ENCODE results near the gene ZBTB9.

Gene ZBTB9

DNA sequence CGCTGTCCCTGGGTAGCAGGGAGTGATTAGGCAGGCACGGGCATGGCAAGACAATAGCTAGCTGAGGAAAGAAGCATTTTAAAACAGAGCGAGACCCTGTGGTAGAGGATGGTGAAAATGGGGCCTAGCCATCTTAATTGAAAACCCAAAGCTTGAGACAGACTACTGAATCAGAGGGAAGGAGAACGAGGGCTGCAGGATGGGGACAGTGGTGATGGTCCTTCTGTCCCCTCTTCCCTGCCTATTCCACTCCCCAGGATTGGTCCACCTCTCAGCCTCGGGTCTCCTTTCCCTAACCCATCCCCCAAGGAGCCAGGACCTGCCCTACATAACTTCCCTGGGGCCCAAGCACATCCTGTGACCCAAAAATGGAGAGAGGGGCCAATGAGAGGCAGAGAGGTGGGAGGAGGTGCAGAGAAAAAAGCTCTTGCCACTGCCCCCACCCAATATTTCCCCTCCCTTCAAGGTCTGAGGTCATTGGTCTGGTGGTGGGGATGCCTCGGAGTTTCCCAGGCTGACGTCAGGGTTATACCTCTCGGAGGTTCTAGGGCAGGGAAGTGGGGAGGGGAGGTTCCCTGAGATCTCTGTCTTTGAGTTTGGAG is 35.6 kb upstream of the ZBTB9 start:
- DNase-seq: peak; percentile 62

DNA sequence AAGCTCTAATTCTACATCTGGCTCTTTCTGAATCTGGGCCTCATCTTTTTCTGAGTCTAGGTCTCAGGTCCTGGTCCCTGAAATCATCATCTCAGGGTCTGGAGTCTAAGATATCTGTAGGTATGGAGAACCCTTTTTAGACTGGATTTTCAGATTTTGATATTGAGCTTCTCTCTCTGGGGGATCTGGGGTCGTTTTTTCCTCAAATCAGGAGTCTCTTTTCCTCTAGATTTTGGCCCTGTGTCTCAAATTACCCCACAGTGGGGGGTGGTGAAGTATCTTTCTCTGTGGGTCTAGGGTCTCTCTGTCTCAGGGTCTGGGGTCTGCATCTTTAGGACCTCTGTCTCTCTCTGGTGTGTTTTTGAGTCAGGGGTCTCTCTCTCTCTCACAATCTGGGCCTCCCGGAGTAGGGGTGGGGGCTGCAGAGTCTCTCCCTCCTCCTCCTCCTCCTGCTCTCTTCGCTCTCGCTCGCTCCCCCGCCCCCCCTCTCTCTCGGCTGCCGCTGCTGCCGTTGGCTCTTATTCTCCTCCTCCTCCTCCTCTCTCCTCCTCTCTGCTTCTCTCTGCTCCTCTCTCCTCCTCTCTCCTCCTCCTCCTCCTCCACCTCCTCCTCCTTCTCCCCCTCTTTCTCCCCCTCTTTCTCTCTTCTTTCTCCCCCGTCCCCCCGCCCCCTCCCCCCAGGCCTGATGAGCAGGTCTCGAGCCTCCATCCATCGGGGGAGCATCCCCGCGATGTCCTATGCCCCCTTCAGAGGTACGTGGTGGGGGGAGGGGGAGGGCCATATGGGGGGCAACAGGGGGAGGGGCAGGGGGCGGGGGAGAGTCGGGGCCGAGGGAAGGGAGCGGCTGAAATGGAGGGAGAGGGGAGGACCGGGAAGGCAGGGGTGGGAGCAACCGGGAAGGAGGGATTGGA is 34.5 kb upstream of the ZBTB9 start, which contains the start of gene SYNGAP1:
SYNGAP1 (plus strand) TSS at position 486 of the 911 bp plus-strand sequence; CDS start at position 686, 200 bp downstream.
- peak; percentile 11 for DNase-seq

DNA sequence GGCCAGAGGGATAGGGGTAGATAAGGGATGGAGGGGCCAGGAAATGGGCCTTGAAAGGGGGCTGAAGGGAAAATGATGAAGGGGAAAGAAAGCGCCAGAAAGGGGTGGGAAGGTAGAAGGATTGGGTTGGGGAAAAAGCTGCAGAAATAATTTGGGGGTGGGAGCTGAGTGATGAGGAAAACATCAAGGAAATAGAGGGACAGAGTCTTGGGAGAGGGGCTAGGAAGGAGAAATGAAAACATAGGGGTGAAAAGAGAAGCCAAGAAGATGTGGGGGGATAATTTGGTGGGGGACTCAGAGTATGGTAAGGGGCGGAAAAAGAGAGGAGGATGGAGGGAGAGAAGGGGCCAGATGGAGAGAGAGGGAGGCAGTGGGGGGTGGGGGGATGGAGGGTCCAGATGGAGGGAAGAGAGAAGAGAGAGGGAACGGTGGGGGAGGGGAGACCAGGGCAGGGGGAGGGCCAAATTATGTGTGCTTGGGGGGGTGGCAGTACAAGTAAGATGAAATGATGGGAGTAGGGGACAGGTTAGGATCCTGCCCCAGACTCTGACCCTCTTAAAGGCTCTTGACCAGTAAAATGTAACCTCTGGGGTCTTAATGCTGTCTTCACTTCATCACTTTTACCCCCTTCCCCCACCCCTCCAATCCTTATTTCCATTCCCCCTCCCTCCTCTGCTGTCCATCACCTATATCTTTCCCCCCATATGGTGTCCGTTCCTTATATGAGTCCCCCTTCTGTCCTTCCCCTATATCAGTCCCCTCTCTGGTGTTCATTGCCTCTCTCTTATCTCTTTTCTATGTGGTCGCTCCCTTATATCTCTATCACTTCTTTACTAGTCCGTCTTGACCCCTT is 33.7 kb upstream of the ZBTB9 start:
- DNase-seq: no peak

DNA sequence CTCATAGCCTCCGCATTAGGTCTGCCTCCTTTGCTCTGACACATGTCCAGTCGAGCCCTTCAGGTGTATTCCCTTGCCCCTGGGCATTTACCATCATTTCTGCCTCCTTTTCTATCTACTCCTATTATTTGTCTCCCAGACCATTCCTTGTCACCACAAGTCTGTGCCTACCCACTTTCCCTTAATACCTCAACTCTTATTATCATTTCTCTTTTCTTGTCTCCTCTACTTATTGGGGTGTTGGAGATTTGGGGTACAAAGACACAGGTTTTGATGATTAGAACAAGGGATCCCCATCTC is 33.1 kb upstream of the ZBTB9 start:
- DNase-seq: no peak

DNA sequence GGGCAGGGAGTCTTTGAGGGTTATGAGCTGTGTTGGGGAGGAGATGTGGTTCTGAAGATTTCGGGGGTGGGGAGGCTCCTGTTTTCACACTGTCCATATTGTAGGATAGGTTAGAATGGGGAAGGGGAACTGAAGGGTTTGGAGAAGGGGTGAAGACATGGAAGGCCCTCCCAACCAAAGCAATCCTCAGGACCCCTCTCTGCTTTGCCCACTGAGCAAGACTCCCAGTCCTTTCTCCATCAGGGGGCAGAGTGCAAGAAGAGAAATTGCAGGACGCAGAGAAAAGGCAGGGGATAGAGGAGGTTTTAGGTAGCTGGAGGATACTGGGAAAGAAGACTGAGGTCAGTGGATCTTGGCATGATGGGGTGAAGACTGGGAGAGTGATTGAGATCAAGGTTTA is 30.6 kb upstream of the ZBTB9 start:
- DNase-seq: no peak

DNA sequence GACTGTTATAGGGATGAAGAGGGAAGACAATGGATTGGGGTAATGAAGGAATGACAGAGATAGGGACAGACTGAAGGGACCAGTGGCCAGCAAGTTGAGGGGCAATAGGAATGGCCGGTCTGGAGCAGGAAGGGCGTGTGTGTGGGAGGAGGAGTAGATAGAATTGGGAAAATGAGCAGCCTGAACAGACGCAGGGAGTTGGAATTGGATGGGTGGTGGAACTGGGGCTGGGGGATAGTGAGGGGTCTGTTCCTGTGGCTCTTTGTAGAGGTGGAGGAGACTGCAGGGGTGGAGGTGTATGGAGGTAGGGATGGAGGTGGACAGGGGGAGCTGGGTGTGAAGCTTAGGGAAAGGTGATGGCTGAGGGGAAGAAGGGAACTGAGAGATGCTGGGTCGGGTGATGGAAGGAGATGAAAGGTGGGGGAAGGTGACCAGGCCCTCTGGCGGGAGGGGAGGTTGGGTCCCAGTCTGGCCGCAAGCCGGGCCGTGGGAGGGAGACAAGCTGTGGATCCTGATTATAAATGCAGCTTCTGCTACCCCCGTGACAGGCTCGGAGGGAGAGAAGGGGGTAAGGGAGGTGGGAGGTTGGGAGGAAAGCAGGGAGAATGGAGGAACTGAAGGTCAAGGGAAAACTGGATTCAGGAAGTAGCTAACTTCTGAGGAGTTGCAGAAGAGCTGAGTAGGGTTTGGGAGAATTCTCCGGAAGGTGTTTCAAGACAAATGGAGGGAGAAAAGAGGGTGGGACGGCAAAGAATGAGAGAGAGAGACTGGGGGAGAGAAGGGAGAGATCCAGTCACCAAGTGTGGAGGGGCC is 29.3 kb upstream of the ZBTB9 start:
- no peak for DNase-seq

DNA sequence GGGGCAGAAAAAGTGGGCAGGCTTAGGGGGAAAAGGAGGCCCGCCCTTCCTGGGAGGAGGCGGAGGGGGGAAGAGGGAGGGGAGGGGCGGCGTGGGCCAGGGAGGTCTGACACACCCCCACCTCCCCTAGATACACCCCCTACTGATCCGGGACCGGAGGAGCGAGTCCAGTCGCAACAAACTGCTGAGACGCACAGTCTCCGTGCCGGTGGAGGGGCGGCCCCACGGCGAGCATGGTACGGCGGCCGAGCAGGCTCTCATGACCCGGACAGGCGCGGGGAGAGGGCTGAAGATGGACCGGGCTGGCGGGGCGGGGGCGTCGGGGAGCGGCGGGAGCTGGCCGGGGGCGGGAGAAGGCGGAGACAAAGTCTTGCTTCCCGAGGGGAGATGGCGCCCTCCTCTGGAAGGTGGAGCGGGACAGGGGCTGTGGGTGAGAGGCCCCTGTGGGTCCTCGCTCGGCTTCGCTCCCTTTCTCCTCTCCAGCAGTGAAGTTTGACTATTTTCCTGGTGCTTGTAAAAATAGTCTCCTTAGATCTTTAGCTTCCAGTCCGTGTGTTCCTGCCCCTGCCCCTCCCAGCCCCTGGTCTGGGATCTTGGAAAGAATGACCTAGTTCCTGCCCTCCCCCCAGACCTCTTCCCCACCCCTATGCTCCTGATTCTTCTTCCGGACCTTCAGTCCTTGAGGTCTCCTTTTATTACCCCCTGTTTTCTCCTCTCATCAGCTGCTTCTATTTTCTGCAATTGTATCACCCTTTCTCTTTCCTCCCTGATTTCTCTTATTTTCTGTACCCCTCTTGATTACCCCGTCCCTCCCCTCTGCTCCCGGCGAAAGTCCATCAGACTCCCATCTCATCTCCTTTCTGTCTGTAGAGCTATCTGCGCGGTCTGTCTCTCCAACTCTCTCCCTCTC is 28.5 kb upstream of the ZBTB9 start:
- DNase-seq: peak; percentile 79

DNA sequence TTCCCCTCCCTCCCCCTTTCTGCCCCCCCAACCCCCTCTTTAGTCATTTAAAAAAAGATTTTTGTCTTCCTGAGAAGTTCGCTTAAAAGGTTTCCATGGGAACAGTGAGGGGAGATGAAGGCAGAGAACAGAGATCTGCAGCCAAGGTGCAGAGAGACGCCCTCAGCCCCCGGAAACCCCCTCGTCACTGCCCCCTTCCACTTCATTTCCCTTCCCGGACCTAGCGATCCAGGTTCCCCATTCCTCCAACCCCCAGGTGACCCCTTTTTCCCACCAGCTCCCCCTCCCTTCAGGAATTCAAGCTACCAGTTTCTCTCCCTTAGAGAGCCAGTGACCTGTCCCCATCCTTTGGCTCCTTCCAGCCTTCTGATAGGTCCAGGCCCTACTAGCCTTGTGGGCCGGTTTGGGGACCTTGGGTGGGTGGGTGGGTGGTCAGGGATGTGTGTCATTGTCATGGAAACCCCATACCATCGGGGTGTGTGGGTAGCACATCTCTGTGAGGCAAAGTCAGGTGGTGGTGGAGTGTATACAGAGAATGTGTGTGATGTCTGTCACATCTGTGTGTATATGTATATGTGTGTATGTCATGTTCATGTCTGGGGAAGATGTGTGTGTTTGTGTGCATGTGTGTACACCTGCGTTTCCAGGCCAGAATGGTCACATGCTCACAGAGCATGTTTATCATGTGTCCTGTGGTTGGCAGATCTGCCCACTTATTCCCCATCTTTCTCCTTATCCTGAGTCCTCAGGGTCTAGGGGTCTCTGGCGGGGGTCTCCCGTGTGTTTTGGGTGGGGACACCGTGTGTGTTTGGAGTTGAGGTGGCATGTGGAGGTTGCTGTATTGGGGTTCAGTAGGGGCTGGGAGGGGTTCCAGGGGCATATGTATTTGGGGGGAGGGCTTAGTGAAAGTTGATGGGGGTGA is 27.5 kb upstream of the ZBTB9 start:
- peak; percentile 27 for DNase-seq

DNA sequence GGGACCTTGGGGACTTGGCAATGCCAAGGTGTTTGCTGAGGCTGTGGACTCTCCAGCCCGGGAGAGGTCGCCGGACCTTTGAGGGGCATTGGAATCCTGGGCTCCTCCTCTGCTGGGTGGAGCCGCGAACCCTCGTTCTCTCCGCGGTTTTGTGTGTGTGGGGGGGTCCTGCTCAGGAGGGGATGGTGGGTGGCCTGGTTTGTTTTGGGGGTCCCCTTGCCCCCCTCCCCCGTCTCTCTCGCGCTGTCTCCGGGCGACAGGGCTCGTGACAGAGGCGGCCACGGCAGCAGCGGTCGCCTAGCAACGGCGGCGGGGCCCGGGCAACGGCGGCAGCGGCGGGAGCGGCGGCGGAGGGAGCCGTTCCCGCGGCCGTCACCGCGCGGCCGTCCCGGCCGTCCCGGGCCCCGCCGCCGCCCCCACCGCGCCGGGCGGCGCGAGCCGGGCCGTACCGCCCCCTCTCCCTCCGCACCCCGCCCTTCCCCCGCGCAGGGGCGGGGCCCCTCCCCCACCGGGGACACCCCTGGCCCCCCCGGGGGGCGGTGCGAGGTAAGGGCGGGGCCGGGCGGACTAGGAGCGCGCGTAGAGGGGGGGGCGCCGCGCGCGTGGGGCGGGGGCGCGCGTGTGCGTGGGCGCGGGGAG is 26.7 kb upstream of the ZBTB9 start:
- DNase-seq: peak; percentile 45

DNA sequence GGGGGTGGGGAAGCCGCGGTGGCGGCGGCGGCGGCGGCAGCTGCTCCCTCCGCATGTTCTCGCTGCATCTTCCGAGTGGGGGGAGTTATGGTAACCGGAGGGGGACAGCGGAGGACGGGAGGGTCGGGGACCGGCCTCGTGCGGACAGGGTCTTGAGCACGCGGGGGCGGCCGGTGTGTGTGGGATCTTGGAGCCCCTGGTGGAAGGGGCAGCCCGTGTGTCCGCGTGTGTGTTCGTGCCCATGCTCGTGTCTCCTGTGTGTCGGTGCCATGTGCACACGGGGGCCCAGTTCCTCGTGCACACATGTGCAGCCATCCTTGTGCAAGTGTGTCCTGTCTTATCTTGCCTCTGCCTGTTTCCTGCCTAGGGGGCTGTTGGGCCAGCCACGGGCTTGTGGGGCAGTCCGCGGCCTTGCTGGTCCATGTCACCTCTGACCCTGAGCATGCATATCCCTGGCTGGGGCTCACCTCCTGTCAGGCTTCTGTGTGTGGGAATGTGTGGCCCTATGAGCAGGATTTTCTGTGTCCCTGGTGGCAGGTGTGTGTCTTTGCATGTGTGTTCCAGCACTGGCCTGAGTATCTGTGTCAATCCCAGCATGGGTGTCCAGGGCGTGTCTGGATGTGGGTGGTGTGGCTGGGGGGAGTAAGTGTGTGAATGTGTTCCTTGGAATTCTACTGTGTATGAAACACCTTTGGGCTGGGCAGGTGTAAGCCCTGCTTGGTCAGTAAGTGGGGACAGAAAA is 26.0 kb upstream of the ZBTB9 start:
- DNase-seq: peak; percentile 27

DNA sequence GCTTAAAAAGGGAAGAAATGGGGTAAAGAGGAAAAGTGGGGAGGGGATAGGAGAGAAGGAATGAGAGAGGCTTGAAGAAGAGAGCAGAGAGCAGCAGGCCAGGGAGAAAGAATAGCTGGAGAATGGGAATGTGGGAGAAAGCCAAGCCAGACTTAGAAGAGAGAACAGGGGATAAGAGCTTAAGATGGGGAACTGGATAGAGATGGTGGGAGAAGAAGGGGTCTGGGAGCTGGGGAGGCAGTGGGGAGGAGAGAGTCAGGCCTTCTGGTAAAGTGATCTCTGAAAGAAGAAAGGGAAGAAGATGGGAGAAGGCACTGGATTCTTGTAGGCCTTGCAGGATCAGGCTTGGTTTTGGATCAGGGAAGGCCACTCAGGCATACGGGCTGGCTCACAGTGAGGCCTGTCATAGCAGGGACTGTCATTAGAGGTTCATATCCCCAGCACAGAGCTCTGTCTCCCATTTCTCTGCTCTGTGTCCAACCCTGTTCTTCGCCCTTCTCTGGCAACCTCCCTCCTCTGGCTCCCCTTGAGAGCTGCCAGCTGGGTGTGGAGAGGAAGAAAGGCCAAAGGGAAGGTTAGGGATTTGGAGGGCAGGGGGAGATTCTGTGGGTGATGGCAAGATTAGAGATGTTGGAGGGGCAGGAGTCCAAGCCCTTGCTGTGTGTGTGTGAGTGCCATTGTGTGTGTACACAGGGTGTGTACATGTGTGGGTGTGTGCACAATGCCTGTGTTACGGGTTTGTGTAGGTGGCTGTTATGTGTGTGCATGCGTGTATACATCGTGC is 25.2 kb upstream of the ZBTB9 start:
- DNase-seq: no peak

DNA sequence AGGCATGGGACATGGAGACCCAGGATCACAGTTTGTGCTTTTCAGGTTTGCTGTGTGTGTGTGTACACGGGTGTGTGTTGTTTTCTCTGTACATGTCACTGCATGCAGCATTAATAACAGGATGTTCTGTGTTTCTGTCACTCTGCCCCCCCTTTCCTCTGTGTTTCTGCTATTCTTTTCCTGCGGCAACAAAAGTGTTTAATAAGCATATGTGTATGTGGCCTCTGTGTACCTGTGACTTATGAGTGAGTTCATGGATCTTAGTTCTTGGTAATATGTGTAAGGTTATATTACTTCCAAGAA is 24.7 kb upstream of the ZBTB9 start:
- DNase-seq: no peak

DNA sequence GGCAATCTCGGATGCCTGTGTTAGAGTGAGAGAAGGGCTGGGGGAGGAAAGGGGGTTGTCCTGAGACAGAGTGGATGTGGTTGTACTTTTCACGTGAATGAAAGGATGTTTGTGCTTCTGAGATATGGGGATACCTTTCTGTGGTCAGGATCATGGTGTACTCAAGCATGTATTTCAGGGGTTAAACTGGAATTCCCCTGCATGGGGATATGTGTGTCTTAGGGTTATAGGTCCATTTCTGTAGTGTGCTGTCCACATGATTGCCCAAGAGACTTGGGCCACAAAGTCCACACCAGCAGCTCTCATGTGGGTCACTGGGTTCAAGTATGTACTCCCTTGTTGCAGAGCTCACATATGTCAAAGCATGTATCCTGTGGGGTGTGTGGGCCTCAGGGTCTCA is 24.0 kb upstream of the ZBTB9 start:
- DNase-seq: no peak

DNA sequence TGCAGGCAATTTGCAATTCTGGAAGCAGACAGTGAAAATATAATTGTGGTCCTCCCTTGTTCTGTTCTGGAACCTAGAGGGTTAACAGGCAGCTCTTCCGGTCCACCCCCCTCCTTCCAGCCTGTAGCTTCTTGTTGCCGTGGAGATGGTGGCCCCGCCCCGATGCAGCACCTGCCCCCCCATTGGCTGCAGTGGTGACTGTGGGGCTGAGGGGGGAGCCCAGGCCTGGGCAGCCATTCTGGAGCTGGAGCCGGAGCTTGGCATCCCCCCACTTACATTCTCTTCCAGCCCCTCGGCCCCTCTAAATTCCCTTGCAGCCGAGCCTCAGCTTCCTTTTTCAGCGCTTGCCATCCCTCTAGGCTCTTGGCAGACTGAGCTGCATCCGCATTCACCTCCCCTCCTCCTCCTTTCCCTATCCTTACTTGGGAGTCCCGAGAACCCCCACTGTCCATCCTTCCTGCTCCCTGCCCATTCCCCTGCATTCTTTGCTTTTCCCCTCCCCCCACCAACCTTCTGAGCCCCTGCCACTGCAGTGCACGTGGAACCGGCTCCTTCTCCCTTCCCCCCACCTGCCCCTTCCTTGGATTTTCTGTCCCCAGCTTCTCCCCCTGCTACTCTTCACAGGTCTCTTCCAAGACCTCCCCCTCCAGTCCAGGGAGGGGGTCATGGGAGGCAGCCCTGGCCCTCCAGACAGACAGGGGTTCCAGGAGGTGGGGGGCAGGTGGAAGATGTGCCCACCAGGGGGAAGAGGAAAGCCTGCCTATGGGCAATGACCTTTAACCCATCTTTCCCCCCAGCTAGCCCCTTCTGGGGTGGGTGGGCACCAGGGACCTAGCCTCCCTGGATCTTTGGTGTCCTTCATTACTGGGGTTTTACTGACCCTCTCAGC is 23.1 kb upstream of the ZBTB9 start:
- DNase-seq: peak; percentile 66

DNA sequence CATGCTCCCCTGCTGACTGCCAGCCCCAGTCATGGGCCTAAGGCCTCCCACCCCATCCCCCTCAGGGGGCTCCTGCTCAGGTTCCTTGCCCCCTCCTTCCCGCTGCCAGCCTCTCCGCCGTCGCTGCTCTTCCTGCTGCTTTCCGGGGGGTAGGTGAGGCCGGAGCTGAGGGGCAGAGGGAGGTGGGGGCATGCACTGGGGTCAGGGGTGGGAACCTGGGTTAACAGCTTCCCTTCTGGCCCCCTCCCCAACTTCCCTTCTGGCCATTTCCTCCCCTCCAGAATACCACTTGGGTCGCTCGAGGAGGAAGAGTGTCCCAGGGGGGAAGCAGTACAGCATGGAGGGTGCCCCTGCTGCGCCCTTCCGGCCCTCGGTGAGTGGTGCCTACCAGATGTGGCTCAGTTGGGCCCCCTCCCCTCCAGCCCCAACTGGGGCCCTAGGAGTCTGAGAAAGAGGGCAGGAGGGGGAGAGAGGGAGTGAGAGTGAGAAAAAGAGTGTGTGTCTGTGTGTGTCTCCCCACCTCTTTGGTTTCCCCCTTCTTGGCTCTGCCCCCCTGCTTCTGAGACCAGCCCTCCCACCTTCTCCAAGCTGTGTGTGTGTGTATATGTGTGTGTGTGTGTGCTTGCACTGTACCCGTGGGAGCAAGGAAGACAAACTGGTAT is 22.4 kb upstream of the ZBTB9 start:
- no peak for DNase-seq

DNA sequence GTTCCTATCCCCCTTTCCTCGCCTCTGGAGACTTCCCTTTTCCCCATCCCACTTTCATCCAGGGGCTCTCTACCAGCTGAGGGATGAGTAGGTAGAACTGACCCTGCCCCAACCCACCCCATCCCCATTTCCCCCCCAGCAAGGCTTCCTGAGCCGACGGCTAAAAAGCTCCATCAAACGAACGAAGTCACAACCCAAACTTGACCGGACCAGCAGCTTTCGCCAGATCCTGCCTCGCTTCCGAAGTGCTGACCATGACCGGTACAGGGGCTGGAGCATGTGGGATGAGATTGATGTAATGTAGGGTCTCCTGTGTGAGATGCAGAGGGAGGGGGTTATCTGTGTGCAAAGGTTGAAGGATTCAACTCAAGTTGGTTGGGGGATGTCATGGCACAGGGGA is 21.8 kb upstream of the ZBTB9 start:
- DNase-seq: no peak

DNA sequence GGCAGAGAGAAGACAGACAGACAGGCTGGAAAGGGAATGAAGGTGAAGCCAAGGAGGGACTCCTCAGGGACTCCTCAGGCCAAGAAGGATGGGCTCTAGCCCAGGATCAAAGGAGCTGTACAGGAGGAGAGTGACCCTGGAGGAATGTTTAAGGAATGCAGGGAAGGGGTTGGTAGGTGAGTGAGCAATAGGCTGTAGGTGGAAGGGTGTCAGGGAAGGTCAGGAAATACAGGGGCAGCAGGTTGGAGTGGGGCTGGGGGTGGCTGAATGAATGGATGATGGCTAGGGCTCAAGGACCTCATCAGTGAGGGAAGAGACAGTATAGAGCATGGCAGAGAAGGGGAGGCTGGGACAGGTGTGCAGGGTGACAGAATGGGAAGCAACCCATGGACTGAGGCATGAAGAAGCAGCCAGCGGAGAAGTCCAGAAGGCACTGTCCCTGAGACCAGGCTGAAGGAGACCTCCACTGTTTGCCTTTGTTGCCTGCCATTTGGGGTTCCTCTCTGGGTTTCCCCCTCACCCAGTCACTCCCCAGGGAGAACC is 21.3 kb upstream of the ZBTB9 start:
- no peak for DNase-seq

Measured in stimulated activated naive CD4-positive, alpha-beta T cell treated with Interleukin-2 at 50 U/mL for 16 hours (primary cell).